Measurements from ENCODE around the gene MYLK2. TPM values are rescaled to one million over a fixed set of nuclear protein-coding genes. Genes with fewer than 3 reads are reported as not detected.
"Not testable (repeated sequence)": the region's sequence is repeated elsewhere in the genome, so short reads cannot be mapped to it uniquely, and the experiment has no call there.

The MYLK2 gene
- total and polyA plus RNA-seq, 7 donors: 0.16 to 0.81 (median 0.39) TPM; not detected in 4

DNA sequence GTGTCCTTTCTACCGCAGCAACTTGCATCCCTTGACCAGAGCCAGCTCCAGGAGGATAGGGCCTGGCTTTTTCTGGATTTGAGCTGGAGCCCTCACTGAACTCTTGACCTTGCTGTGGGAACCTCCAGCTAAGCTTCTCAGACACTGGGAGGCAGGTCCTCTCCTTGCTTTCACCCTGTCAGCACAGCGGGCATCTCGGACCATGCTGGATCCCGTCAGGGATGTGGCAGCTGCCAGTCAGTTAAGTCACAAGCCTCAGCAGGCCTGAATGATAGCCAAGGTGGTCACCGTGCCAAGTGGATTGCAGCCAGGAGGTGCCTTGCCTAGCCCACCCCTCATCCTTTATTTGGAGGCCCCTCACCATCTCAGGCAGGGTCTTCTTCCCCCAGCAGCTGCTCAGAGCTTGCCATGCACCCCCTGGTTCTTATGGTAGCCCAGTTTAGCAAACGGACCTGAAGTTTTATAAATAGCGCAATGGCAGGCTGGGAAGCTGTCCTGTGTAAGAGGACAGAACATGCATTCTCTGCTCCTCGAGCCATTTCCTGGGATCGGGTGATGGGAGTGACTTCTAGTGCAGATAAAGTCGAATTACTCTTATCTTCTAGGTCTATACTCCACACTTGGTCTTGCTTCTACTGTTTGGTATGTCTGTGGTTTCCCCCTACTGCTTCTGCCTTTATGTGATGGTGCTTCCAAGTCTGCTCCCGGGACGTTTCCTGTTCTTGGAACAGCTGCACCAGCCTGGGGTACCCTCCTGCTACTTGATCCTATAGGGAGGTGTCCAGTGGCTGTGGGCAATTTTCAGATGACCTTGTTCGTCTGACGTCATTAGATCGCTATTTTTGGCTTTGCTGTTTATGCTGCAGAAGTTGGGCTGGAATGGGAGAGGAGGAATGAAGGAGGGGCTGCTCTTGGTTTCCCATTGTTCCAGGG is 7.1 kb upstream of the MYLK2 start:
- Histone ChIP-seq H3K9me3 (no peaks in the 10 kb centered on the region), H3K4me1 (peaks cover 0 to 11% (median 3%) of the 10 kb centered on the region in 4 donors), H3K4me3 (no peak overlapping the region), H3K27ac (no peak overlapping the region), H3K36me3 (no peaks in the 10 kb centered on the region), H3K27me3 (no peaks in the 10 kb centered on the region)
- intact Hi-C loops (cut with DNase I): no loop called here
- DNase-seq: no peak
- TF ChIP-seq POLR2A (IDR thresholded peaks at IDR 0.05) (no peak), EP300 (IDR thresholded peaks at IDR 0.05) (no peak), POLR2AphosphoS5 (IDR thresholded peaks at IDR 0.05) (no peak)
- TF ChIP-seq, protein P1, sequence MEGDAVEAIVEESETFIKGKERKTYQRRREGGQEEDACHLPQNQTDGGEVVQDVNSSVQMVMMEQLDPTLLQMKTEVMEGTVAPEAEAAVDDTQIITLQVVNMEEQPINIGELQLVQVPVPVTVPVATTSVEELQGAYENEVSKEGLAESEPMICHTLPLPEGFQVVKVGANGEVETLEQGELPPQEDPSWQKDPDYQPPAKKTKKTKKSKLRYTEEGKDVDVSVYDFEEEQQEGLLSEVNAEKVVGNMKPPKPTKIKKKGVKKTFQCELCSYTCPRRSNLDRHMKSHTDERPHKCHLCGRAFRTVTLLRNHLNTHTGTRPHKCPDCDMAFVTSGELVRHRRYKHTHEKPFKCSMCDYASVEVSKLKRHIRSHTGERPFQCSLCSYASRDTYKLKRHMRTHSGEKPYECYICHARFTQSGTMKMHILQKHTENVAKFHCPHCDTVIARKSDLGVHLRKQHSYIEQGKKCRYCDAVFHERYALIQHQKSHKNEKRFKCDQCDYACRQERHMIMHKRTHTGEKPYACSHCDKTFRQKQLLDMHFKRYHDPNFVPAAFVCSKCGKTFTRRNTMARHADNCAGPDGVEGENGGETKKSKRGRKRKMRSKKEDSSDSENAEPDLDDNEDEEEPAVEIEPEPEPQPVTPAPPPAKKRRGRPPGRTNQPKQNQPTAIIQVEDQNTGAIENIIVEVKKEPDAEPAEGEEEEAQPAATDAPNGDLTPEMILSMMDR (IDR thresholded peaks at IDR 0.05): no peak
- WGBS, 2 donors: 69 to 80% methylated on average over 15 of the region's 15 CpGs

DNA sequence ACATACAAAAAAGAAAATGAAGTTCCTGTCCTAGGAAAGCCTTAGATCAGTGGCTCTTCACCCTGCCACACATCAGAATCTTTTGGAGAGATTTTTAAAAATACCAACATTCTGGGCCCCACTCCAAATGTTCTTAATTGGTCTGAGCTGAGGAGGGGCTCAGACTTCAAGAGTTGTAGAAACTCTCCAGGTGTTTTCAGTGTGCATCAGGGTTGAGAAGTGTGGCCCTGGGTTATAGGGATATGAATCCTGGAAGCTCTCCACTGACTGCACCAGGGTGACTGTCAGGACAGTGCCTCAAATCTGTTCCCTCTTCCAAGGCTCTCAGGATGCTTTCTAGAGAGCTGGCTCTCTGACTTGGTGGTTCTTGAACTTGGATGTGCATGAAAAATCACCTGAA is 5.5 kb upstream of the MYLK2 start:
- no peak for TF ChIP-seq EP300 (IDR thresholded peaks at IDR 0.05)
- TF ChIP-seq POLR2AphosphoS5 (IDR thresholded peaks at IDR 0.05): no peak
- TF ChIP-seq, protein P1 (IDR thresholded peaks at IDR 0.05): no peak
- H3K36me3 ChIP-seq: no peaks in the 10 kb centered on the region
- no peaks in the 10 kb centered on the region for H3K27me3 ChIP-seq
- H3K27ac ChIP-seq: no peak overlapping the region
- peaks cover 0 to 11% (median 3%) of the 10 kb centered on the region in 4 donors for H3K4me1 ChIP-seq
- DNase-seq: no peak
- intact Hi-C loops (cut with DNase I): no loop called here
- H3K4me3 ChIP-seq: no peak overlapping the region
- no peaks in the 10 kb centered on the region for H3K9me3 ChIP-seq

GRCh38 chr20:31814142-31814541 is 5.0 kb upstream of the MYLK2 start:
- peaks cover 0 to 11% (median 3%) of the 10 kb centered on the region in 4 donors for H3K4me1 ChIP-seq
- H3K27ac ChIP-seq: not testable (repeated sequence)

DNA sequence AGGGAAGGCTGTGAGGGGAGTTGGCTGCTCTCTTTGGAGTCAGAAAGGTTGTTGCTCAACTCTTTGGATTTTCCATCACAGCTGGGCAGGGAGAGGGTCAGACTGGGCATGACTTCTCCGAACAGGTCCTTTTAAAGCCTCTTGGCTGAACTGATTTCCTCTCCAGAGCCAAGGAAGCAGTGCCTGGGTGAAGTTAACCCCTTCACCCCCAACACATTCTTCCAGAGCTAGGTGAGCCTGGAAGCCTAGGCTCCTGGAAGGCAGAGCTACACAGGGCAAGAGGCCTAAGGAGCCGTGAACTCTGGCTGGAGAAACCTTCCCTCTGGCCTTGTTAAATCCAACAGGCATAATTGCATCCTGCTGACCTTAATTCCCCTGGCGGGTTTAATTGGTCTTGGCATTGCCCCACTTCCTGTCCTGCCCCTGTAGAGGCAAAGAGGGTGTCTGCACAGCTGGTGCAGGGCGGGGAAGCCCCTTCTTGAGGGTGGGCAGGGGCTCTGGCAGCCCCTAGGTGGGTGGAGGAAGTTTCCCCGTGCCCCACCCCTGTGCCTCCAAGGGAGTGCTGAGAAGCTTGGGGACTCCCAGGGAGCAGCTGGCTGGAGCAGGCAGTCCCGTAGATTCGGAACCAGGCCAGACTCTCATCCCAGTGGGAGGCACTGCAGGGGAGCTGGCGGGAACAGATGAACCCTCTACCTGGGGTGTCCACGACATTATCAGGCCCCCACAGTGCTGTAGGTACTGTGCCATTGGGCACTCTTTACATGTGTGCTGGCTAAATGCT is 3.6 kb upstream of the MYLK2 start:
- Histone ChIP-seq H3K4me1 (peaks cover 0 to 11% (median 3%) of the 10 kb centered on the region in 4 donors), H3K27ac (no peak overlapping the region)
- intact Hi-C loops (cut with DNase I): no loop called here

More at GRCh38 chr20:31814142-31814541, 5.0 kb upstream of the MYLK2 start:
- WGBS, 2 donors: 85 to 88% methylated on average over 7 of the region's 7 CpGs
- DNase-seq; H3K36me3 ChIP-seq; H3K9me3 ChIP-seq; H3K4me3 ChIP-seq; intact Hi-C loops (cut with DNase I); H3K27me3 ChIP-seq: not testable (repeated sequence)

More for the DNA sequence above, 3.6 kb upstream of the MYLK2 start:
- H3K36me3 ChIP-seq: no peaks in the 10 kb centered on the region
- WGBS, 2 donors: 14 to 56% methylated on average over 9 of the region's 9 CpGs
- TF ChIP-seq, protein P1 (IDR thresholded peaks at IDR 0.05): no peak
- TF ChIP-seq POLR2AphosphoS5 (IDR thresholded peaks at IDR 0.05) (no peak), POLR2A (IDR thresholded peaks at IDR 0.05) (no peak), EP300 (IDR thresholded peaks at IDR 0.05) (no peak)
- no peaks in the 10 kb centered on the region for H3K9me3 ChIP-seq
- no peak for DNase-seq
- no peak overlapping the region for H3K4me3 ChIP-seq
- no peaks in the 10 kb centered on the region for H3K27me3 ChIP-seq

Measured in sigmoid colon (tissue), 7 donors.